Fibroblast of peridontal ligament (primary cell): ENCODE data around the gene ANKRD13D.
A peak's percentile ranks its signal among the peaks of the same experiment; 100 is the strongest.

Source experiments
- DNase-seq: peaks from one replicate; pipeline ENCODE4 v3.0.0-alpha.2; 2010; ENCODE audit errors: extremely low read depth

The ANKRD13D gene

DNA sequence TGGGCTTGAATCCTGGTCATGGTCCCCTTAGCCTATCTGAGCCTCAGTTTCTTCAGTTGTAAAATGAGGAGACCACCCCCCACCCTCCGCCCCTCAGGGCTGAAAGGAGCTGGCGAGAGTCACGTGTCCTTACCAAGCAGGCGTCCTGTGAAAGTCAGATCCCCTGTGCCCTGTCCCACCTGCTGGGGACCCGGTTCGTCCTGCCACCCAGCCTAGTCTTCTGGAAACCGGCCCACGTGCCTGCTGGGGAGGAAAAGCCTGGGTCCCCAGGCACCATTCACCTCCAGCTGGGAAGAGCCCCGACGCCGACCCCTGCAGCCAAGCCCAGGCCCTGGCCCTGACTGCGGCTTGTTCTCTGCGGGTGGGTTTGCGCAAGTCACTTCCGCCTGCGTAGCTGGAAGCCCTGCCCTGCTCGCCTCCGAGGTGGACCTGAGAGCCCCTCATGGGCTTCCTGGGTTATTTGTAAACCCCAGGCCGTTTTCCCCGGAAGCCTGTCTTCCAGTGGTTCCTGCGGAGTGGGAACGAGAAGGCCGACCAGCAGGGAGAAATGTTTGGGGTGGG, 13.5 kb downstream of the ANKRD13D start:
- peak; percentile 10 for DNase-seq

GRCh38 chr11:67303132-67303834, 14.2 kb downstream of the ANKRD13D start, which contains the start of gene SSH3:
TSS of gene SSH3 (plus strand) at chr11:67303530. CDS start at chr11:67303626, 96 bp downstream.
- DNase-seq: peak; percentile 38

DNA sequence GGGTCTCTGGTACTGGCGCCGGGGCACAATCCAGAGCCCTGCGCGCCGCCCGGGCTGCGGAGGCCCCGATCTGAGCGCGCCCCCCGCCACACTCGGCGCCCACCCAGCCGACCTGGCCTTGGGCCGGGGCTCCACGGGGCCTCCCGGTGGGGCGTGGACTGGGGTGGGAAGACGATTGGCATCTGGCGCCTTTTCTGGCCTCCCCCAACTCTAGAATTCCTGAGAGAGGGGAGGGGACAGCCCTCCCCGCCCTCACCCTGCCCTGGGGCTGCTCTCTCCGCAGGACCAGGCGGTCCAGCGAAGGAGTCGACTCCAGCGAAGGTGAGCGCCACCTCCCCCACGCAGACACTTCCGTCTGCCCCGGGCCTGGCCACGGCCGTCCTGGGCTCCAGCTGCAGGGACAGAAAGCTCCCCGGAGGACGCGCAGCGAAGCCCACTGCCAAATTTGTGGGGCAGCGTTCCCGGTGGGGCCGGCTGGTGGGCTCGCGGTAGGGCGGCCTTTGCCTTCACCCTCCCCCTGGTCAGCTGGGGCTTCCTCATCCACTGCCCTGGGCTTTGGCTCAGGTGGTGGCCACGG, 14.8 kb downstream of the ANKRD13D start:
- no peak for DNase-seq

GRCh38 chr11:67304511-67305113, 15.5 kb downstream of the ANKRD13D start:
- DNase-seq: no peak

- no peak for DNase-seq
These were observed 17.9 kb downstream of the ANKRD13D start for GRCh38 chr11:67306769-67307544.

DNA sequence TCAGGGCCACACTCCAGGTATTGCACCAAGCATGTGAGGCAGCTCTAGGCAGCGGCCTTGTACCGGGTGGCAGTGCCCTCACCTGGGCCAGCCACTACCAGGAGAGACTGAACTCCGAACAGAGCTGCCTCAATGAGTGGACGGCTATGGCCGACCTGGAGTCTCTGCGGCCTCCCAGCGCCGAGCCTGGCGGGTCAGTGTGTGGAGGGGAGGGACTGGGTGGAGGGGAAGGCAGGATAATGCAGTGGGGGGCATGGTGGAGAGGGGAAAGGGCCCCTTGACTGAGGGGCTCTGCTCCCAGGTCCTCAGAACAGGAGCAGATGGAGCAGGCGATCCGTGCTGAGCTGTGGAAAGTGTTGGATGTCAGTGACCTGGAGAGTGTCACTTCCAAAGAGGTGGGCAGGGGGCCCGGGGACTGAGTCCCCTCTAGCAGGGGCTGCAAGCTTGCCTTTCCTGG, 18.5 kb downstream of the ANKRD13D start:
- no peak for DNase-seq

GRCh38 chr11:67308031-67308866, 19.1 kb downstream of the ANKRD13D start:
- no peak for DNase-seq

GRCh38 chr11:67309166-67309565, 20.1 kb downstream of the ANKRD13D start:
- DNase-seq: no peak

DNA sequence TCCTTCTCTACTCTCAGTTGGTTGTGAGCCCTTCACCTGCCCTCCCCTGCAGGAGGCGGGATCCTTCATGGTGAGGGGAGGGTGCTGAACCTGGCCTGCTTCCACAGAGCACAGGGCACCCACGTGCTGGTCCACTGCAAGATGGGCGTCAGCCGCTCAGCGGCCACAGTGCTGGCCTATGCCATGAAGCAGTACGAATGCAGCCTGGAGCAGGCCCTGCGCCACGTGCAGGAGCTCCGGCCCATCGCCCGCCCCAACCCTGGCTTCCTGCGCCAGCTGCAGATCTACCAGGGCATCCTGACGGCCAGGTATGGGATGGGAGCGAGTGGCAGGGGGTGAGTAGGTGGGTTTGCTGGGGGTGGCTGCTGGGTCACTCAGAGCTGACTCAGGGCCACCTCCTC, 20.6 kb downstream of the ANKRD13D start:
- no peak for DNase-seq

- DNase-seq: no peak
These were observed 21.3 kb downstream of the ANKRD13D start for GRCh38 chr11:67310246-67311050.

GRCh38 chr11:67311051-67311555, 22.0 kb downstream of the ANKRD13D start:
- DNase-seq: no peak

DNA sequence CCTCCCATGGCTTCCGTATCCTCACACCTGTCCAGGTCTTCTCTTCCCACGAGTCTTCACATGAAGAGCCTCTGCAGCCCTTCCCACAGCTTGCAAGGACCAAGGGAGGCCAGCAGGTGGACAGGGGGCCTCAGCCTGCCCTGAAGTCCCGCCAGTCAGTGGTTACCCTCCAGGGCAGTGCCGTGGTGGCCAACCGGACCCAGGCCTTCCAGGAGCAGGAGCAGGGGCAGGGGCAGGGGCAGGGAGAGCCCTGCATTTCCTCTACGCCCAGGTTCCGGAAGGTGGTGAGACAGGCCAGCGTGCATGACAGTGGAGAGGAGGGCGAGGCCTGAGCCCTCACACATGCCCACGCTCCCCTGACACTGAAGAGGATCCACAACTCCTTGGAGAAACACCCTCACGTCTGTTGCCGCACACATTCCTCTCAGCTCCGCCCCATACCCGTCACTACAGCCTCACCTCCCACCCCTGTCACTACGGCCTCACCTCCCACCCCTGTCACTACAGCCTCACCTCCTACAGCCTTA, 22.5 kb downstream of the ANKRD13D start:
- DNase-seq: no peak

DNA sequence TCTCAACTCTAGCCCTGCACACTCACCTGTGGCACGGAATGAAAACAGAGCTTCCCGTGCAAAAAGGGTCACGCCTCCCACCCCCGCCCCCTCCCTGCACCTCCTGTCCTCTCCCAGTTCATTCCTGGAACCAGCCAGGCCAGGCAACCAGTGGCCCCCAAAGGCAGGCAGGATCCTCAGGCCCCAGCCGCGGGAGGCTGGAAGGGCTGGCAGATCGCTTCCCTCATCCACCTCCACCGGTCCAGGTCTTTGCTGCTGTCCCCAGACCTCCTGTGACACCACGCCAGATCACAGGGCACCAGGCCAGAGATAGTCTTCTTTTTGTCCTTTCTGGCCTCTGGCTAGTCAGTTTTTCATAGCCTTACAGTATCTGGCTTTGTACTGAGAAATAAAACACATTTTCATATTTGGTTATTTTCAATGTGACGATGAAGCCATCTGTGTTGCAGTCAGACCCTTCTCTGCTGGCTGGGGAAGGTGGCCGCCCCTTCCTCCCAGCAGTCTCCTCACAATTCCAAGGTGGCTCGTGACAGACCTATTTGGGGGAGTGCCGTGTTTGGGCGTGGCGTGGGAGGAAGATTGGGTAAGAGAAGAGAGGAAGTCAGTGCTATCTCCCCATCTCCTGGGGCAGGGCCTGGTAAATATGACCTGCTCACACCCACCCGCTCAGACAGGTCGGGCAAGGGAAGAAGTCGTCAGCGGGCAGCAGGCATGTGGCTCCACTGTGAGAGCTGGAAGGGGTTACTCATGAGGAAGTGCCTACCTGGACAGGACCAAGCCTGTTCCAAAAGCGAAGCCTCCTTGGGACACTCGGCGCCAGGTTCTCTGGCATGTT, 23.3 kb downstream of the ANKRD13D start:
- DNase-seq: no peak

DNA sequence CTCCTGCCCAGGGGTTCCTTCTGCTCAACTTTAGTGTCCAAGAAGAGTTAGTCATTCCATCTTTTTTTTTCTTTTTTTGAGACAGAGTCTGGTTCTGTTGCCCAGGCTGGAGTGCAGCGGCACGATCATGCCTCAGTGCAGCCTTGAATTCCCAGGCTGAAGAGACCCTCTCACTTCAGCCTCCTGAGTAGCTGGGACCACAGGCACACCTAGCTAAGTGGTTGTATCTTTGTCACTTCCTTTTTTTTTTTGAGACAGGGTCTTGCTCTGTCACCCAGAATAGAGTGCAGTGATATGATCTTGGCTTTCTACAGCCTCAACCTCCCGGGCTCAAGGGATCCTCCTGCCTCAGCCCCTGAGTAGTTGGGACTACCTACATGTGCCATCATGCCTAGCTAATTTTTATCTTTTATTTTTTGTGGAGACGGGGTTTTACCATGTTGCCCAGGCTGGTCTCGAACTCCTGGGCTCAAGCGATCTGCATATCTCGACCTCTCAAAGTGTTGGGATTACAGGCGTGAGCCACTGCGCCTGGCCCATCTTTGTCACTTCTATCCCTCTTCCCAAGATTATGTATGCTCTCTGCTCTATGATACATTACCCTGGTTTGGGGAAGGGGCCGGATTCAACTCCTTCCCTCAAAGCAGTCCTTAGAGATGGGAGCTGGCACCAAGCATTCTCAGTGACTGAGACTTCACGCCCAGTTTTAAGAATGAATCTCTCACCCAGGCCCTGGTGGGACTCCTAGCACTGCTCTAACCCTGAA, 24.2 kb downstream of the ANKRD13D start:
- no peak for DNase-seq

DNA sequence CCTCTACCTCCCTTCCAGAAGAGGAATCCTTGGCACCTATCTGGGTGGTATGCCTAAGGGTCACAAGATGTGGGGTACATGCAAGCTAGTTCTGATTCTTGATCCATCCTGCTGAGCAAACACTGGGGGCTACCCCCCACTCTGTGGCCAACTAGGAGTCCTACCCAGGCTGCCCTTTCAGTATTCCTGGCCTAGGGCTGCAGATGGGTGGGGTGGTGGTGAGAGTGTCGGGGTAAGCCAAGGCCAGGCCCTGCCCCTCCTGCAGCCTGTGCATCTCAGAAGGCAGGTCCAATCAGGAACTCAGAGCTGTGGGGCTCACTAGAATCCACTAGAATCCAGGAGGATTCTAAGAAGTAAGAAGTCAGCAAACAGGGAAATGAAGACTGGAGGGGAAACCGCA, 25.1 kb downstream of the ANKRD13D start:
- no peak for DNase-seq

DNA sequence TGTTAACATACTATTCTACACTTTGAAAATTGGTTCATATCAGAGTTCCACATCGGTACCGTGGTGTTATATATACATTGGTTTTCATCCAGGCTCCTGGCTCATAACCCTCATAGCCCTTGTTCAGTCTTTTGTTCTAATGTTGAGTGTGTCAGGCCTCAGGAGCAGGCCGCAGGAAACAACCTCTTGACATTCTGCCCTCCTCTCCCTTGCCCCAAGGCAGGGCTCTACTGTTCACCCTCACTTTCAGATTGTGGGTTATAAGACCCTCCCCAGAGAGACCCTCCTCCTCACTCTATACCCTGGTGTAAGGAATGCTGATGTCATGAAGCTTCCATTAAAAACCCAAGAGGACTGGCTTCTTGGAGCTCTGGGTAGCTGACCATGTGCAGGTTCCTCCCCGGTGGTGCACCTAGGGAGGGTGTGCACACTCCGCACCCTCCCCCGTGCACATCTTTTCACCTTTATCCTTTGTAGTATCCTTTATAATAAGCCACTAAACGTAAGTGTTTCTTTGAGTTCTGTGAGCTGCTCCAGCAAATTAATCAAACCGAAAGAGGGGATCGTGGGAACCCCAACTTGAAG, 26.3 kb downstream of the ANKRD13D start:
- no peak for DNase-seq

DNA sequence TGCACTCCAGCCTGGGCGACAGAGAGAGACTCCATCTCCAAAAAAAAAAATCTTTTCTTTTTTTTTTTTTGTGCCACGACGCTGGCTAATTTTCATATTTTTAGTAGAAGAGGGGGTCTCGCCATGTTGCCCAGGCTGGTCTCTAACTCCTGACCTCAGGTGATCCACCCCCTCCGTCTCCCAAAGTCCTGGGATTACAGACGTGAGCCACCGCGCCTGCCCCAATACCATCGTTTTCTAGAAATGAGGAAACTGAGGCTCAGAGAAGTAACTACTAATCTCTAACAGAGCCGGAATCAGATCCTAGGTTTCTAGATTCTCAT, 27.7 kb downstream of the ANKRD13D start:
- no peak for DNase-seq
